D721Med (cell line): Measurements from ENCODE around the gene HCRTR1.

ENCODE experiments used
- DNase-seq: peaks from one replicate; pipeline ENCODE4 v3.0.0; 2011; ENCODE audit warnings: low spot score; ENCODE audit not compliant: insufficient read length
- FAIRE-seq: peaks from 2 replicates; lab custom pipeline; 2011; peaks lifted over from hg19 to GRCh38; lab: Jason Lieb, UNC
- TF ChIP-seq, protein P1 (sequence below): IDR thresholded peaks from 2 replicates; pipeline ENCODE4 v1.5.1; 2012; ENCODE audit warnings: mild to moderate bottlenecking, control low read depth; ENCODE audit not compliant: insufficient read depth; ENCODE audit errors: missing control alignments

Gene HCRTR1

DNA sequence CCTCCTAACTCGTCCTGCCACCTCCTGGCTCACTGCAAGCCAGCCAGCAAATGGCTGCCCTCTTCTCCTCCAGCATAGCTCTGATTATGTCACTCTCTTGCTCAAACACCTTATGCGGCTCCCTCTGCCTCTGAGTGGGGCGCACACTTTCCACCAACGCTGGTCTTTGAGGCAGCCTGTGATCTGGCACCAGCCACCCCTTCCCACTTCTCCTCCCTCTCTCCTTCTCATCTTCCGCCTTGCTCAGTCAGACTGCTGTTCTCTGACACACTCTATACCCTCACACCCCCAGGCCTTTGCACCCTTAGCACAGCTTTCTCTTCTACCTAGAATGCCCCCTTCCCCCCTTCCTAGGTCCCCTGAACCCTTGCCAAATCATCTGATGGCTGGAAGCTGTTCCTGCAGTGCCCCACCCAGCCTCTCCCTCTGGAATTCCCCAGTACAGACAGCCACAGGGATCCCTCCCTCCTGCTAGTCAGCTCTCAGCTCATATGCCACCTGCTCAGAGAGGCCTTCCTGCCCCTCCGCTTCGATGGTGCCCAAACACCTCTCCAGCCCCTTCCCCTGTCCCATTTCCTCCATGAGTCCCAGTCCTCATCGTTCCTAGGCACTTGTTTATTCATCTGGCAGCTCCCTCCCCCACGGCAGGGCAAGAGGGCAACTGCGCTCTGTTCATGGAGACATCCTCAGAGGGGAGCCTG, 48.9 kb downstream of the HCRTR1 start:
- DNase-seq: no peak
- no peak for FAIRE-seq
- TF ChIP-seq, protein P1, sequence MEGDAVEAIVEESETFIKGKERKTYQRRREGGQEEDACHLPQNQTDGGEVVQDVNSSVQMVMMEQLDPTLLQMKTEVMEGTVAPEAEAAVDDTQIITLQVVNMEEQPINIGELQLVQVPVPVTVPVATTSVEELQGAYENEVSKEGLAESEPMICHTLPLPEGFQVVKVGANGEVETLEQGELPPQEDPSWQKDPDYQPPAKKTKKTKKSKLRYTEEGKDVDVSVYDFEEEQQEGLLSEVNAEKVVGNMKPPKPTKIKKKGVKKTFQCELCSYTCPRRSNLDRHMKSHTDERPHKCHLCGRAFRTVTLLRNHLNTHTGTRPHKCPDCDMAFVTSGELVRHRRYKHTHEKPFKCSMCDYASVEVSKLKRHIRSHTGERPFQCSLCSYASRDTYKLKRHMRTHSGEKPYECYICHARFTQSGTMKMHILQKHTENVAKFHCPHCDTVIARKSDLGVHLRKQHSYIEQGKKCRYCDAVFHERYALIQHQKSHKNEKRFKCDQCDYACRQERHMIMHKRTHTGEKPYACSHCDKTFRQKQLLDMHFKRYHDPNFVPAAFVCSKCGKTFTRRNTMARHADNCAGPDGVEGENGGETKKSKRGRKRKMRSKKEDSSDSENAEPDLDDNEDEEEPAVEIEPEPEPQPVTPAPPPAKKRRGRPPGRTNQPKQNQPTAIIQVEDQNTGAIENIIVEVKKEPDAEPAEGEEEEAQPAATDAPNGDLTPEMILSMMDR: no peak

DNA sequence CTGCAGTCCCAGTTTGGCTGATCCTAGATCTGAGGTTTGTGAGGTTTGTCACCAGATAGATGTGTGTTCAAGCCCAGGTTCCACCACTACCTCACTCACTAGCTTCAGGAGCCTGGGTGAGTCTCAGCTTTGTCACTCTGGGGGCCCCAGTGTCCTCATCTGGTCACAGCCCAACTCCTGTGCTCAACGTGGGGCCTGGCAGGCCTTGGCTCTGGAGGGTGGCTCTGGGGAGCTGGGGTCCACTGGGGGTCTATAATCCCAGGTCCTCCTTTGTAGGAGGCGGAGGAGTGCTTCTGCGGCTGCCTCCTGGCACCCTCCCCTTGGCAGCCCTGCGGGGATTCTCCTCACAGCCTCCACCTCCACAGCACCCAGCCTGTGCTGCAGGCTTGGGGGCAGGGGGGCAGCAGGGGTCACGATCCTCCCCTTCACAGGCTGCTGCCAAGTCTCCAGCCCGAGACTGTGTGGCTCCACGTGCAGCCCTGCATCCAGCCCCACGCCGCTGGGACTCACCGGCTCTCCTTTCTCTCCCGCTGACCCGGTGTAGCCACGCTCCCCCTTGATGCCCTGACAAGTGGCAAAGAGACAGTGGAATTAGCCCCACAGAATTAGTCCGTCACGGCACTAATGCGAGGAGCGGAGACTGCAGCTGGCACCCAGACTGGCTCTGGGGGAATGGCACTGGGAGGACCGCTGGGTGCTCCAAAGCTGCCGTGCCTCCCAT, 49.7 kb downstream of the HCRTR1 start:
- DNase-seq: no peak

DNA sequence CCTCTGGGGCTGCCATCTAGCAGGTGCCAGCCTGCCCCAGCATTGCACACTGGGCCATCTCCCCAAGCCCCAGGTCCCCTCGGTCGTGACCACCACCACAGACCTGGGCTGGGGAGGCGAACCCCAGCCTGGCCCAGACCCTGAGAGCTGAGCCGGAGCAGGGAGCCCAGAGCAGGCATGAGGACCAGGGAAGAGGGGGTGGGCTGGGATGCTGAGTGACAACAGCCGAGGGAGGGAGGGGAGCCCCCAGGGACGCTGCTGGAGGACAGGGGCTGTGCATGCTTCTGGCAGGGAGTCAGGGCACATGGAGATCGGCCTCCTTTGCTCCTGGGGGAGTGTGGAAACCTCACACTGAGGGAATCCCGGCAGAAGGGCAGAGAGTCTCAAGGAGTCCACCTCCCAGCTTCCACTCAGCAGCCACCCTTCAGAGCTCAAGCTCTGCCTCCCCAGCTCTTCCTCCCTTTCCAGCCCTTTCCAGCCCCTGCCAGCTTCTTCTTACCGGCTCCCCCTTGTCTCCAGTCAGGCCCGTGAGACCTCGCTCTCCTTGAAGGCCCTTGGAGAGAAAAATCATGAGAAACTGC, 50.9 kb downstream of the HCRTR1 start:
- DNase-seq (no peak), FAIRE-seq (no peak)
- TF ChIP-seq, protein P1: no peak

More for the DNA sequence above, 49.7 kb downstream of the HCRTR1 start:
- TF ChIP-seq, protein P1: no peak
- FAIRE-seq: no peak

DNA sequence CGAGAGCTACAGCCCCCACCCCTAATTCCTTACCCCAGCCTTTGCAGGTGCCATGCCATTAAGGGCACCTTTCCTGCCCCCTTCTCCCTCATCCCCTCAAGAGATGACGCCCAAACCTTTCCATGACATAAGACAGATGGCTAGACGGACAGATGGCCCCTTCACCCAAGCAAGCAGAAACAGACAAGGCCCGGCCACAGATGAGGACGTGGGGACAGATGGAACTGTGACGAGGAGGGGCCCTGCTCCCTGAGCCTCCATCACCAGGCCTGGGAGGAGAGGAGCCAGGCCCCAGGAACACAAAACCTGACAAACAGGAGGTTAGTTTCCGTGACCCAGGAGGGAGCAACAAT, 51.9 kb downstream of the HCRTR1 start:
- FAIRE-seq: no peak
- TF ChIP-seq, protein P1: no peak
- DNase-seq: no peak

DNA sequence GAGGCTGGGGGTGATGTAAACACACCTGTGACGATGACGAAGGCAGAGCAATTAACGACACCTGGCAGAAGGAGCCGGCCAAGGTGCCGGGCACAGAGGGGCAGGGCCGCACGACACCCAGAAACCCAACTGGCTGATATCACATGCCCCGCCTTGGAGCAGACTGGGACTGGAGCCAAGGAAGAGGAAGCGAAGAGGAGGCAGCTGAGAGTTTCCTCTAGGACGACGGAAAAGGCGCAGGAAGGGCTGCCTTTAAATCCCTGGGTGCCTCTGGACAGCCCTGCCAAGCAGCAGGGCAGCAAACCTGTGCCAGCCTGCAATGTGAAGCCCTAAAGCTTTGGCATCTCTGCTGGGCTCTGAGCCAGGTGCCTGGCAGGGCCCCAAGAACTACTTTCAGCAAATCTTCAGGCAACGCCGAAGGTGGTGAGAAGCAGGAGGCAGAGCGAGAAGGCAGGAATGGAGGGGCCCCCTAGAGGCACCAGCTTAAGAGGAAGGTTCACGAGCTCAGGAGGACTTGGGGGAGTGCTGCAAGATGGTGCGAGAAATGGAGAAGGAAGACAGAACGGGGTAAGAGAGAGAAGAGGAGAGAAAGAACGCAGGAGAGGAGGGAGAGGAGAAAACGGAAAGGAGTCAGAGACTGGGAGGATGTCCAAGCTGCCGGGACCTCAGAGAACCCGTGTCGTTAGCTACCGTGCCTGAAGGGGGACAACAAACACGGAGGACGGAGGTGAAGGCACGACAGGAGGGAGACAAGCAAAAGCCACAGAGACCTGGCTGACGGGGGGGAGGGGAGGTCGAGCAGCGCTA, 52.5 kb downstream of the HCRTR1 start:
- no peak for FAIRE-seq
- DNase-seq: no peak
- TF ChIP-seq, protein P1: peak; percentile 46

DNA sequence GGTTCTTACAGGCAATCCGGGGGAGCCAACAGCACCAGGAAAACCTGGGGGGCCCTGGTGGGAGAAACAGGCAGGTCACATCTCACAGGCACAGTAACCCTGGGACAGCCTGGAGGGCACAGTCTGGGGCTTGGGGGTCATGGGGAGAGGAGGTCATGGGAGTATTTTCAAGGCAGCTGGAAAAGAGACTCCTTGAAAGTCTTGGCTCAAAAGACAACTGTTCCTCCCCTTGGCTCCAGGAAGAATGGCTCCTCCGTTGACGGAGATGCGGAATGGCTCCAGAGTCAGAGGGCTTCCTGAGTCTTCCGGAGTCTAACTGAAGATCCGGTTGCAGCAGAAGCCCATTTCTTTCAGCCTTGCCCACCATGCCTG, 53.1 kb downstream of the HCRTR1 start:
- no peak for DNase-seq
- no peak for FAIRE-seq
- TF ChIP-seq, protein P1: no peak
